ENCODE results near the gene THBD.

THBD gene

DNA sequence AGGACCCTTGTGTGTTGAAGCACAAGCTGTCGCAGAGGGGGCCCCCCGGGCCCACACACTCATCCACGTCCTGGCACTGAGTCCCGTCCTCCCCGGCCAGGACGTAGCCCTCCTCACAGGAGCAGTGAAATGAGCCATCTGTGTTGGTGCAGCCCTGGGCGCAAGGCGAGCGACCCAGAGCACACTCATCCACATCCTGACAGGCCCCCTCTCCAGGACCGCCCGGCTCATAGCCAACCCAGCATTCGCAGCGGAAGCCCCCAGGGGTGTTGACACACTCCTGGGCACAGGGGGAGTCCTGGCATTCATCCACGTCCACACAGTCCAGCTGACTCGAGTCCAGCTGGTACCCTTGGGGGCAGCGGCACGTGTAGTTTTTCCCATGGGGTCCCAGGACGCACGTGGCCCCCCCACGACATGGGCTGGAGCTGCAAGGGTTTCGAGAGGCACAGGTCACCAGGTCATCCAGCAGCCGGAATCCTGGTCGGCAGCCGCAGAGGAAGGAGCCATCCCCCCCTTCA lies 35.4 kb upstream of the THBD start:
- no peak for DNase-seq (ENCODE audit: low spot score)

DNA sequence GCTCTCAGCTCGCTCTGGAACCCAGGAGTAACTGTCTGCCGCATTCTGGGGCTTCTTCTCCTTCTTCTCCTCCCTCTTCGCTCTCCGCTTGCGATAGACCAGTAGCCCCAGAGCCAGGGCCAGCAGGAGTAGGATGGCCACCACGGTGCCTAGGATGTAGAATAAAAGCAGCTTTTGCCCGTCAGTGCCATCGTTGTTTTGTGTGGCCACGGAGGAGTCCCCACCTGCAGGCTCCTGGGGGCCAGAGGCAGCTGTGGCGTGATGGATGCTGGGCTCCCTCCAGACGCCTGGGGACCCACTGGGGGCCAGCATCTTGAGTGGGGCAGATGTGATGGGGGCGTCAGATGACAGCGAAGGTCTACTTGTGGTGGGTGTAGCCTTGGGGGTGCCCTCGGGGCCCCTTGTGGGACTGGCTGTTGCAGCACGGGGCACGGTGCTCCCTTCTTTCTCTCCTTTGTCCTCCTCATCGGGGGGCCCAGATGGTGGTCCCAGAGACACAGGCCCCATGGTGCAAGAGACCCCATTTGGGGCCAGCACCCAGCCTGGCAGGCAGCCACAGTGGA lies 34.9 kb upstream of the THBD start:
- no peak for DNase-seq (ENCODE audit: low spot score)

DNA sequence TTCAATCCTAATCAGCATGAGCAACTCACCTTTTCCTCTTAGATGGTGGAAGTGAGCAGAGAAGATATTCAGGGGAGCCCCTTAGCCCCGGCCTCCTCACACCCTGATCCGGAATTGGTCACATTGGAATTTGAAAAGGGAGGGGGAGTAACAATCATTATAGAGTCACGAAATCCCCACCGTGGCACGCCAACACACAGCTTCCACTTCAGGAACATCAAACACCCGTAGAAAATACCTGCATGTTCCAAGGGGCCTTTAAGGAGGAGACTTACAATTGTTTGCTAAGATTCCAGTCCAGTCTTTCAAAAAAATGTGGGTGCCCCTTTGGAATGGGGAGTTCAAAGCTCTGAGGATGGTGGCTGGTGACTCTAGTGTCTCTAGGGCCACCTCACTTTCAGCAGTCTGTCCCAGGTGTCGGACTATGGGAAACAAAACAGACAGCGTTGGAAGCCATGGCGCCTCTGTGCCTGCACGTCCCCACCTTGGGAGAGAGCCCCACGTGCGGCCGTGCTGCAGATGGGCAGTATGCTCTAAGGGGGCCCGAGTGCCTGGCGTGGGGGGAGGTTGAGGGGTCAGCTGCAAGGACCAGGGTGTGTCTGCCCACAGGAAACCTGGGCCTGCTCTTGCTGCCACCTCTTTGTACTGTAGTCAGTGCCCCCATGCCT lies 34.2 kb upstream of the THBD start:
- no peak for DNase-seq (ENCODE audit: low spot score)

DNA sequence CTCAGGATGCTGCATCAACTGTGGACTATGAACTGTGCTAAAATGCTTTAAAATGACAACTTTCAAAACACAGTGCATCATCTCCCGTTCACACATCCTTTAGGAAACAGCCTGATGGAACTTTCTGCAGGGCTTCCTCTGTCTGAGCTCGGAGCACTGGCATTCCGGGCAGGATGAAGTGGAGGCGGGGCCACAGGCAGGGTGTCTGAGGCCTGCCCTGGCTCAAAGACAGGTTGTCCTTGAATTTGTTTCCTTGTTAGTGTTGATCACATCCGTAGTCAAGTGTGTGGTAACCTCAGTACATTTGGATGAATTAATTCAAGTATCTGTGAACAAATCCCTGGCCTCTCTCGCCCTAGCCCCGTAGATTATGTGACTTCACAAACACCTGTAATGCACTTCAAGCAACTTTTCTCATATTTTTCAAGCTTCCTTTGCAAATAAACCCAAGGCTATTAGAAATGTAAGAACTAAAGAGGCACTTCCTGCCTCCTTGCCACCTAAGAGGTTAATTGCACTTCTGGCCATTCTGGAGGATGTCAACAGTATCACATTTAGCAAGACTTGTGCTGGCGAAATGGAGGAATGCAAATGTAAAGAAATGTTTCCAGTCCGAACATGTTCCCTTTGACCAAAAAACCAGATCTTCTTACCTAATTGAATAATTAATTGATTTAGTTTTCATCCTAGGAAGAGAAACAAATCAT lies 33.5 kb upstream of the THBD start:
- DNase-seq (ENCODE audit: low spot score), result no peak

DNA sequence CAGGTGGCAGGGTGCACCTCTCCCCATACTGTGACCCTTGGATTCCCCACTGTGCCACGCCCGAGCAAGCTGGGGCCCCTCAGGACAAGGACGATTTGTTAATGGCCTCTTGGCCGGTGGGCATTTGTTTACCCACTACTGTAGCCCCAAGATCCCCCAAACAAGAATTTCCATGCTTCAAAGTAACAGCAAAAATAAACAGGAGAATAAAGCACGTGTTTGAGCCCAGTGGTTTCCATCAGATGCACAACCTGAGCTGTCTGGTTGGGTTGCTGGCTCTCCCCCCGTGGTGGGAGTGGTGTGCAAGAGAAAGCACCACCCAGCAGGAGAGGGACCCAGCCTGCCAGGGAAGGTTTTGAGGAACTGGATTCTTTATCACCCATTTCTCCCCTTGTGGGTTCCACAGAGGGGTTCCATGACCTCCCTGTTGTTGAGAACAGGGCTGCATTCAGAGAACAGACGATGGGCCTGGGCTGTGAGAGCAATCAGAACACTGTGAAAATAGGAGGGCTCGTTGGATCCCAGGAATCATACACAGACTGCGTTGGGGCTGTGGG lies 31.9 kb upstream of the THBD start:
- no peak for DNase-seq (ENCODE audit: low spot score)

DNA sequence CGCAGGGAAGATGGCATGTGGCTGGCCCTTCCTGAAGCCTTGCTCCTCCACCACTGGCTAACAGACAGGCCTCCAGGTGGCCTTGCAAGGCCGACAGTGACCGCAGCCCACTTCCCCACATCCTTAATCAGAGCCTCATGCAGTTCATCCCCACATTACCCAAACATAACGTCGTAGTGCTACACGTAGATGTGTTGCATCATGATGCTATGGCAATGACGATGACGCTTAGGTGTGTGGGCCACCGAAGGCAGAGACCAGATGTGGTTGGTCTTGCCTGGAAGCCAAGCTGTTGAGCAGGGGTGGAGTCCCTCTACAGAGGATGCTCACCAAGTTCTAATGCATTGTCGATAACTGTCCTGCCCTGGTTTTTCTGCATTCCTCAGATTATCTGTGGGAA lies 31.0 kb upstream of the THBD start:
- DNase-seq (ENCODE audit: low spot score), result no peak

DNA sequence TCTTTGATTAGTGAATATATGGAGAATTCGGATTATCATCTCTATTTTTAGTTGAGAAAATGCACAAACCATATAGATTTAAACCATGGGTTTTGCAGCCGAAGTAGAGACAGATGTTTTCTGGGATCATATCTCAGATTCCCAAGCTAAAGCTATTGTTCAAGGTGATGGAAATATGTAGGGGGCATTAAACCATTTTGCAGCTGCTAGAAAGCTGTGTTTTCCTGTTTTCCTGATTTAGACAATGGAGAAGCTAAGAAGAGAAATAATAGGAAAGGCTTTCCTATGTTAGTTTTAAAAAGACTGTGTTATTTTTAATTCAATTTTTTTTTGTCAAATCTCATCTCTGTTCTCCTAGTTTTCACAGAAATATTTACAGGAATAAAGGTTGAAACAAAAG lies 30.5 kb upstream of the THBD start:
- no peak for DNase-seq (ENCODE audit: low spot score)

DNA sequence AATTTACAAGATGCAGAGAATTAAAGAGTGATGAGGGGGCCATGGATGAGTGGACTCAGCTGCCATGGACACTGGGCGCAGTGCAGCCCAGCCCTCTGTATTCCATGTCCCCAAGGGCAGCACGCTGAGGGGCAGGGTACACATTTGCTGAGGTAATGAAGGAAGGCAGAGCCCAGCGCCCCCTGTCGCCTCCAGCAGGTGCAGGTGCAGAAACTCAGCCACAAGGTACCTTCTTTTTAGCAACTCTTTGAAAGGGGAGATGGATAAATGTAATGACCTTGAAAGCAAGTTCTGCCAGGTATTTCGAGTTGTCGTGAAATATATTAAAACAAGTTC lies 29.5 kb upstream of the THBD start:
- DNase-seq (ENCODE audit: low spot score), result no peak

DNA sequence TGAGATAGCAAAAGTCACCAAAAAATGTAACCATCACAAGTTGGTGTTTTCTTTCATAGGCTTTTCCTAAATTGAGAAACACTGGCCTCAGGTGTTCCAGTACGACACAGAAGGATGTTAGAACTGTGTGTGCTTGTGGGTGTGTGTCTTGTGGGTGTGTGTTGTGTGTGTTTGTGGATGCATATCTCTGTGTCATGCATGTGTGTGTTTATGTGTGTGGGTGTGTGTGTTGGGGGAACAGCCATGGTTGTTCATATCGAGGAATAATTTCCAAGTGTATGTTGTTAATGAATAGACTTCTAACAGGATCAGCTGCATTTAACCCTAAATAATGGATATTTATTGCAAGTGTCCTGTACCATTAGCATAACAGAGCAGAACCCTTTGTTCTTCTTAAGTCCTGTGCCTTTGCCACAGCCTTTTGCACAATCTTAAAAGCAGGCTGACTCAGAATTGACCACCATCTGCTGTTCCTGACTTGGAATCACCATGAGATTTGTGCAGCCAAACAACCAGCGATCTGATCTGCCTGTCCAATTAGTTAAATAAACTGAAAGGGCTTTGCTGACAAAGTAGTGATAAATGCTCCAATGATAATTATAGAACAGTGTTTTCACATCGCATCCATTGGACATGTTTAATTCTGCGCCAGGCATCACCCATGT lies 29.0 kb upstream of the THBD start:
- no peak for DNase-seq (ENCODE audit: low spot score)

DNA sequence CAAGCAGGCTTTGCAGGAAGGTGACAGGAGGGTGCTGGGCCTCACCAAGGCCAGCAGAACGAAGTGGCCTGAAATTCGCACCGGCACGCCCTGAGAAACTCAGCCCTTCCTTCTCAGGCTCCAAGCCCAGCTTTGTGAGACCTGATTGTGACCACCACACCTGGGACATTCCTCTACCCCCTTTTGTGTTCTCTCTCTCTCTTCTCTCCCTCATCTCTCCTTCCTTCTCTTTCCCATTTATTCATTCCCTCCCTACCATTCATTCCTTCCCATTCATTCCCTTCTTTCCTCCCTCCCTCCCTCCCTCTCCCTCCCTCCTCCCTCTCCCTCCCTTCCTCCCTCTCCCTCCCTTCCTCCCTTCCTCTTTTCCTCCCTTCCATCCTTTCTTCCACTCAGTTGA lies 27.8 kb upstream of the THBD start:
- DNase-seq (ENCODE audit: low spot score), result no peak

DNA sequence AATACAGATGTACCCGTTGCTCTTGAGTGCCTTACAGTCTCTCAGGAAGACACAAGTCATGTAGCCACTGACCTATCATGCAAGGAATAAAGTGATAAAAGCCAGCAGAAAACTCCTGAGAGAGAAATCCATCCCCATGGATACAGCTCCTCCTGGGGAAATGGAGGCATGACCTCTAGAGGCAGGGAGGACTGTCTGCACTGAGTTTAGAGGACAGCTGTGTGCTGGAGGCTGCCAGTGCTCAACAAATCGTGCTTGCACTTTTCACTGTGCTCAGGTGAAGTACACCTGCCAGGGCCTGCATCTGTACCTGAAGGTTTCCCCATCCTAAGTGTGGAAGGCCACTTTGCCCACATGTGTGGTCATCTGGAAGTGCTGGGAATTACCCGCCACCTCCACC lies 24.6 kb upstream of the THBD start:
- DNase-seq (ENCODE audit: low spot score), result no peak

DNA sequence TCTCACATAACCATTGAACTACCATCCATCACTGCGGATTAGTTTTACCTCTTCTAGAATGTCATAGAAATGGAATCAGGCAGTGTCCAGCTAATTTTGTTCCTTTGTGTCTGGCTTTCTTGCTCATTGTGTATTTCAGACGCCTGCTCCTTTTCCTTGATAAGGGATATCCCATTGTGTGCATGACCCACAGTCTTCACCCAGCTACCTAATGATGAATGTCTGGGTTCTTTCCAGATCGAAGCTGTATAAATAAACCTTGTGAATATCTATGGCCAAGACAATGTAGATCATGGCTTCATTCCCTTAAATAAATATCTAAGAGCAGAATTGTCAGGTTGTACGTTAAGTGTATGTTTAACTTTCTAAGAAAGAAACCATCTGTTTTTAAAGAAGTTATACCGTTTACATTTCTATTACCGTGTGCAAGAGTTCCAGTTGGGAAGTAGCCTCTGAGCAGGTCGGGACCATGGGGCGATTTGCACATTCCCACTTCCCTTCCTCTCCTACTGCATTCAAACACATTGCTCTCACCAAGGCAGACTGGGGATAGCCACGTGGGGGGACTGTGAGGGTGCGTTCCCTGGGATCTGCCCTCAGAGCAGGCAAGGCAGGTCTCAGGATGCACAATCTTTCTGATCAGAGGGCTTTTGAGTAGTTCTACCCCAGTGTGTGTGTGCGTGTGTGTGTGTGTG lies 23.6 kb upstream of the THBD start:
- no peak for DNase-seq (ENCODE audit: low spot score)

DNA sequence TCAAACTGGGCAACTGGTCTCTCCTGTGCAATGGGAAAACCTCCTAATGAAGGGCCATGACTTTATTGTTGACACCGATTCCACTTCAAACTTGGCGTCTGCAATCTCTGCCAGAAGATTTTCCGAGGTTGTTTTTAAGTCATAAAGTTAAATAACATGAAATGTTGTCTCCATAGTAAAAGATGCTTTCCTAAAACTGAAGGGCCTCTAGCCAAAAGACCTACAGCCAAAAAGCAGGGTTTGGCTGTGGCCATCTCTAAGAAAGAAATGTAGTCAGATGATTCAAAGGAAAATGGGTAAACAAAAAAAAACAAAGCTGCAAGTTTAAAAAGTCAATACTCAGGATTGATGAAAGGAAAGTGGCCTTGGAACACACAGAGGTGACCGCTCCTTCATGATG lies 22.5 kb upstream of the THBD start:
- no peak for DNase-seq (ENCODE audit: low spot score)

DNA sequence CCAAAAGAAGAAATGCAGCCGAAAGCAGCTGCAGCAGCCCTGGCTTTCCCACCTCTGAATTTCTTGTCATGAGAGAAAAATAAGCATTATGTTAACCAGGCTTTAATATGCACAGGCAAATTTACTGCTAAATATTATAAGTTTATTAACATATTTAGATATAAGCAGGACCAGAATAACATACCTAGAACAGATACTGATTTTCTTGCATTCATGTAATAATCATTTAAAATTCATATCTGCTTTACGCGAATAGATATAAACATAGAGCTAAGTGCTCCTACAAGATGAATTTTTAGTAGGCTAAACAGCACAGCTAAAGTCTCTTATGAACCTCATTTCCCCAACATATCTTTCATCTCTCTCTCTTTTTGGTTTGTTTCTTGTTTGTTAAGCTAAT lies 21.9 kb upstream of the THBD start:
- no peak for DNase-seq (ENCODE audit: low spot score)

DNA sequence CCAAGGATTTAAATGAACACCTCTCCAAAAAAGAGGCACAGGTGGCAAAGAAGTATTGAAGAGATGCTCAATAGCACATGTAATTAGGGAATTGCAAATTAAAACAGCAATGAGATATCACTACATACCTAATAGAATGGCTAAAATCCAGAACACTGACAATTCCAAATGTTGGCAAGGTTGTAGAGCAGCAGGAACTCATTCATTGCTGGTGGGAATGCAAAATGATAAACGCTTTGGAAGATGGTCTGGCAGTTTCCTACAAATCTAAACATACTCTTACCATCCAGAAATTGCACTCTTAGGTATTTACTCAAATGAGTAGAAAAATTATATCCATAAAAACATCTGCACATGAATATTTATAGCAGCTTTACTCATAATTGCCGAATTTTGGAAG lies 19.6 kb upstream of the THBD start:
- DNase-seq (ENCODE audit: low spot score), result no peak

DNA sequence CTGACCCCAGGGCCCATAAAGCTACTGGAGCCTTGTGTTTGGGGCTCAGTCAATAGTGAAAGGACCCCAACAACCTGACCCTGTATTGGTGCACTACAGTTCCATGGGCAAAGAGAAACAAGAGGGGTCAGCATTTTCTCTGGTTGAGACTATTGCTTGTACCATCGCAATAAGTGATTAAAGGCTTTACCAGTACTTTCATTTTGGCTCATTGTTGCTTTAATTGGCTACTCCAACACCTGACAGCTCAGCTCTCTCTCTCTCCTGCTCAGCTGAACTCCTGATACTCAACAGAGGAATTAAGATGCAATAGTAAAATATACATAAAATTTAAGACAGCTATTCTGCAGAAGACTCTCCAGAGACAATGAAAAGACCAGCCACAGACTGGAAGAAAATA lies 18.8 kb upstream of the THBD start:
- DNase-seq (ENCODE audit: low spot score), result no peak

DNA sequence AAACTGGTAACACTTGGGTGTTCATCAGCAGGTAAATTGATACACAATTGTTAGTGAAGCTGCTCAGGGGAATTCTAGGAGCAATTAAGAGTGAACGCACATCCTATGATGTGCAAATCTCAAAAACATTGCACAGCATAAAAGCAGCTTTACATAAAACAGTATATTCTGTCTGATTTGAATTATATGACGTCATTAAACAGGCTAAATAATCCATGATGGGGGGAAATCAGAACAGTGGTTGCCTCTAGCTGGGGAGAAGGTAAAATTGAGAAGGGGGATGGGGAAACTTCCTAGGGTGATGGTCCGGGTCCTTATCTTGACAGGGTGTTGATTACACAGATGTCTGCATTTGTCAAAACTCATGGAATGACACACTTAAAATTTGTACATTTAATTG lies 17.3 kb upstream of the THBD start:
- no peak for DNase-seq (ENCODE audit: low spot score)

DNA sequence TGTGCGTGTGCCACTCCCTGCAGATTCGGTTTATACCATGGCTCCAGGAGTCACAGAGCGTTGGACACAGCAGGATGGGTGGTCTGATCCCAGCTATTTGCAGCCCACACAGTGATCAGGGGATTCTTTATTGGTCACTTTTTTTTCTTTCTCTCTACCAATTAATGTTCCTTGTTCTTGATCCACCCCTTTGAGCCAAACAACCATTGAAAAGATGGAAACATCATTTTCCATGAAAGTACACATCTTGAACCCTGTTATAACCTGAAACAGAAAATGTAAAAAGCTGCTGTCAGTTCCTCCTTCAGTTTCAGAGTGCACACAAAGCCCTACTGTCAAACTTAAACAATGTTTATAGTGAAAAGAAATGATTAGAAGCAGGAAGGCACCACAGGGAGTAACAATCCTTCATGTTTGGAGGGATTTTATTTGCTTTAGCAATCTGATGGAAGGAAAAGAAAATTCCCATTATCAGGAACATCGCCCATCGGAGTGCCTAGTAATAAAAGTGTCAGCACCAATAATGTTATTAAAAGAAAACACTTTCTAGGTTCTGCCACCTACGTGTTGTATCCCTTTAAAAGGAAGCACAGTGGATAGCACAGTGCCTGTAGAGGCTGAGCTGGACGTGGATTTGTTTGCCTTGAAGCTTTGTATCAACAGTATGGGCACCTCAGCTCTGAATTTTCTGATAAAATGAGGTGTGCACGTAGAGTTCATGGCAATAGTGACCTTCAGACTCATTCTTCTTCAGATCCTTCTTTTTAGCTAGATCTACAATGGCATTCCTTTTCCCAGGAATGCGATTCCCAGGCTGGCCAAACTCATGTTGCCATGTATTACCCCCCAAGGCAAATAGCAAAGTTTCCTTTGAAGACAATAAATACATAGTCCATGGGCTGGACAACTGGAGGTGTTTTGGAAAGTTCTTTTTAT lies 16.1 kb upstream of the THBD start:
- no peak for DNase-seq (ENCODE audit: low spot score)

DNA sequence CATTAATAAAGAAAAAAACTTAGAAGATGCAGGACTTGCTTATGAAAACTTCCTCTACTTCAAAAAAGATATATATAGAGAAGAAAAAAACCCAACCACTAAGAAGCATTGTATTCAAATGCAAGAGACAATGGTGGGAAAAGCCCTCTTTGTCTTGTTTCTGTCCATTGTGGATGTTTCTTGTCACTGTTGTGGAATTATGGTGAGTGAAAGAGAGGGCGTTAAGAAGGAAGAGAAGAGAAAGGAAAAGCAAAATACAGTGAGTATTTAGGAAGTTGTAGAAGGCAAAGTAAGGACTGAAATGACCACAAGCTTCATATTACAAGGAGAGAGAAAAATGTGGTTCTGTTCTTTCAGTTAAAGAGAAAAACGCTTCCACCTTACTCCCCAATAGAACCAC lies 14.1 kb upstream of the THBD start:
- no peak for DNase-seq (ENCODE audit: low spot score)

DNA sequence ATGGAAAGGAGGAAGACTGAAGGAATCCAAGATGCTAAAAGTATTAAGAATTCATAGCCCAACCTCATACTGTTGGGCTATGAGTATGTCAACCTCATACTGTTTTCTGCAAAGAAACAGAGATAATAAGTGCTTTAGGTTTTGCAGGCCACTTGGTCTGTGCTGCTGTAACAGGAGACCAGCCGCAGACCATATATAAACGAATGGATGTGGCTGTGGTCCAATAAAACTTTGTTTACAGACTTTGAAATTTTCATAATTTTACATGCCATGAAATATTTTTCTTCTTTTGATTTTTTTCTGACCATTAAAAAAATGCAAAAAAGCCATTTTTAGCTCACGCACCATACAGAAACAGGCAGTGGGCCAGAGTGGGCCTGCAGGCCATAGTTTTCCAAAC lies 13.7 kb upstream of the THBD start:
- DNase-seq (ENCODE audit: low spot score), result no peak

DNA sequence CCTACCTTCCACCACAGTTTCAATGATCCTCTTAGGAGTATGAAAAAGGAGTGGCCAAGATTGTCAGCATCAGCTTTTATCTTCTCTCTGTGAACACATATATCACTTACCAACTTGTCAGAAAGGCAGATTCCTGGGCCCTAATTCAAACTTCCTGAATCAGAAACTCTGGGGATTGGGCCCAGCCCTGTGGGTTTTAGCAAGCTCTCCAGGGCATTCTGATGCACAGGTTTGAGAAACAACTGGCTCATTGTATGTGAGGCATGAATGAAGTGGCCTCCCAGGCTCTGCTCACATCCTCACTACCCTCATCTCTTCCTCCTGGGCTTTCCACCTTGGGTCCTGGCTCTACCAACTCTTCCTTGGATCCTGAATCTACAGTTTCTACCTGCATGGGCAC lies 13.2 kb upstream of the THBD start:
- no peak for DNase-seq (ENCODE audit: low spot score)

Data from LoVo (cell line).